ENCODE measurements around the gene HPGDS.

GRCh38 chr4:94354474-94354896 lies 11.8 kb upstream of the HPGDS start:
- TF ChIP-seq CTCF (IDR thresholded peaks at IDR 0.05) (no peak), POLR2A (IDR thresholded peaks at IDR 0.05) (no peak), POLR2AphosphoS5 (IDR thresholded peaks at IDR 0.05) (no peak)
